ENCODE results near the gene GFRA4.

The GFRA4 gene, protein sequence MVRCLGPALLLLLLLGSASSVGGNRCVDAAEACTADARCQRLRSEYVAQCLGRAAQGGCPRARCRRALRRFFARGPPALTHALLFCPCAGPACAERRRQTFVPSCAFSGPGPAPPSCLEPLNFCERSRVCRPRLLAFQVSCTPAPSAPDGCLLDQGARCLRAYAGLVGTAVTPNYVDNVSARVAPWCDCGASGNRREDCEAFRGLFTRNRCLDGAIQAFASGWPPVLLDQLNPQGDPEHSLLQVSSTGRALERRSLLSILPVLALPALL

DNA sequence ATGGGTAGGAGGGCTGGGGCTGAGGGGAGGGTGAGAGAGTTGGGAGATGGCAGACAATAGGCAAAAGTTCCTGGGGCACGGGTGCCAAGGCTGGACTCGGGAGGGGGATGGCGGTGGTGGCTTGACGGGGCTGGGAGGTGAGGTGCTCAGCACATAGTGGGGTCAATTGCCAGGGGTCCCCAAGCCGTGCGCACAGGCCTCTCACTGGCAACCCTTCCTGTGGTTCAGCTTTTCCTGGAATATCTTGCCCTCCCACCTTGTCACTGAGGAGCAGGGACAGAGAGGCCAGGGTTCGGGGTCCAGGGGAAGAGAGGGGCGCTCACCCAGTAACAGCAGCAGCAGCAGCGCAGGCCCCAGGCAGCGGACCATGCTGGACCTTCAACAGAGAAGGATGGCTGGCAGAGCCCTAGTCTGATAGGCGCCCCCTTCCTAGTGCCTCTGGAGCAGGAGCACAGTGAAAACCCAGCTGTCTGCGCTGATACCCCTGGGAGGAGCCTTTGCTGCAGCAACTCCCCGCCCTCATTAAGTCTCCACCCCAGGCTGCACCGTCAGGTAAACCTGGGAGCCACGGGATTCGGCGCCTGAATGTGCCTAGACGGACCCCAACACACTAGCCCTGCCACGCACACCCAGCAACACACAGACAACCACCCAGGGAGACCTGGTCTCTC lies at the start of gene GFRA4:
Gene GFRA4, minus strand, starts transcription at position 369 of the 671 bp plus-strand sequence. Its CDS starts 0 bp downstream, at position 369.
- no peak for DNase-seq (ENCODE audit: low read depth in 2 of 2)

DNA sequence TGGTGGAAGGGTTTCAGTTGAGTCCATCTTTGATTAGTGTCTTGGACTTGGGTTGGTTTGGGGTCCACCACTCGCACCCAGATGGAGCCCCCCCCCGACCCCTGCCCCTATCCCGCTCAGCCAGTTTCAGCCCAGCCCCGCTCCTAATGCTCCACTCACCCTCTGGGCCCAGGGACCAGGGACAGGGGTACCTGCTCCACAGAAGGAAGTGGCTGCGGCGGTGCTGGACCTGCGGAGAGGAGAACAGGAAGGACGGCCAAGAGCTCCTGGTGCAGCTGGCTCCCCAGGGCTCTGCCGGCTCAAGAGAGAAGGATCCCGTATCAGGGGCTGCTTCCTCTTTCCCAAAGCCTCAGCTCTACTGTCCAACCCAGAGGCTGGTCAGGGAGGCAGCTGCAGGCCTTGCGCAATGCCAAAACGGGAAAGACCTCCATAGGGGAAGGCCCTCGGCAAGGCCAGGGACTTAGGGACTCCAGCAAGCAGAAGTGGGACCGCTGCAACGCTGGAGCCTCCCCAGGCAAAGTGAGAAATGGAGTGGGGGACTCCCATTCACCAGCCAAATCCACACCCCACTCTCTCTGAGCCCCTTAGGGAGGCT lies 49.2 kb upstream of the GFRA4 start, which contains the start of gene SIGLEC1:
Gene SIGLEC1, minus strand, starts transcription at position 322 of the 595 bp plus-strand sequence. CDS start 5,472 bp downstream, outside the sequence.
- DNase-seq (ENCODE audit: low read depth in 2 of 2) = no peak

DNA sequence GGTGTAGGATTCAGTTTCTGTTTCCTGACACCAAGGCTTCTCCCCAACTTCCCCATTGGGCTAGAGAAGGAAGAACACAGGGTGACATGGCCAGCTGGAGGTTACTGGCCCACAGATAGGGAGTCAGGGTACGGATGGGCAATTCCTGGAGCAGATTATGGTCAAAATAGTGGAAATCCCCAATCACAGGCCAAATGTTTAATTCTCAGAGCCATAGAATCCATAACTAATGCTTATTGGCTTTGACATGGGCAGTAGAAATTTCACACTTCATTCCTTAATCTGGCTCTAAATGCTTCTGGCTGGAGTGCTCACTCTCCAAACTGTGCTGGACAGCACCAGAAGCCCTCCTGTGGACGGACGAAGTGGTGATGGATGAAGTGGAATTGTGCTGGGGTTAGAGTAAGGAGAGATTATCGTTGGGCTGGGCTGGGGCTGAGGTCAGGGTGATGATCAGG lies 48.3 kb upstream of the GFRA4 start:
- DNase-seq (ENCODE audit: low read depth in 2 of 2) = no peak

DNA sequence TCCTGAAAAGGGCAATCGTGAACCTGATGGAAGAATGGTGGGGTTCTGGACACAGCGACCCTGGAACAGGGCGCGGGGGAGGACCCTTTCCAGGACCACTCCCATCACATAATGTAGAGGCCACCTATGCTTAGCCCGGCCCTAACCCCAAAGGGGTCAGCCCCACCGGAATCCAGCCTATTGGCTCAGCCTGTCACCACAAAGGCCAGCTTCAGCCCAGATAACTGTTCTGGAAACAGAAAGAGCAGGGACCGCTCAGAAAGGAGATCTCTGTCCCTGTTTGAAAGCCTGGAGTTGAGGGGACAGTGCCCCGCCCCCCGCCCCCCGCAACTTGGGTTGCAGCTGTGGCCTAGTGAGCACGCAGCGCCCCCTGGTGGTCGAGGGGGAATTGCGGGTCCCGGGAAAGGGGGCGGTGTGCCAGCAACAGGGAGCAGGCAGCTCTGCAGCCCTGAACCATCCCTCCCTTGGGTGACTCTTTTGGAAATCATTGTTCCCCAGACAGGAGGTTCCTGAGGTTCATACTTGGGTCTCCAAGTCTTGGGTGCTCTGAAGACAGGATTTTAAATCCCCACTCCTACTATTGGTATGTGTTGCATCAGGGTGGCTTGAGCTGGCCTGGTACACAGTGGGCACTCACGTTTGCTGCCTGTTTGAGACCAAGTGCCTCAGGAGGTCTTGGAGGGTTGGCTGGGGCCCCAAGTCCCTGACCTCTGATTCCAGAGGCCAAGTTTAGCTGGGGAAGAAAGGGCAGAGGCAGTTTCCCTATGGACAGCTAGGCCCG lies 47.7 kb upstream of the GFRA4 start:
- peak; percentile 21 to 50 for DNase-seq (ENCODE audit: low read depth in 2 of 2)

DNA sequence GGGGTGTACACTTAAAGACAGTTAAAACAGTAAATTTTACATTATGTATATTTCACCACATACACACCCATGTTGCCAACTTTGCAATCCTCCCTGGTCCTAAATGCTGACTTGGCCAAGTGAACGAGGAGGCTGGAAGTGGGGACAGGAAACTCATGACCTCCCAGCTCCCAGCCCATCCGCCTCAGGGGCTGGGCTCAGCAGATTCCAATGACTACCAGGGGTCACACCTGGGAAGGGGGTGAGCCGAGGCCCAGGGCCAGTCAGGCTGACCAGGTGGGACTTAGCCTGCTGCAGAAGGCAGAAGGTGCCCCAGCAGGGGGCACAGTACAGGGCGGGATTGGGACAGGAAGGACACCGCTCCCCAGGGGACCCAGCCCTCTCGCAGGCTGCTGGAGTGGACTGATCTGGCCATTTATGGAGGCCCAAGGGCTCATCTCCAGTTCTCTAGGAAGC lies 46.8 kb upstream of the GFRA4 start:
- DNase-seq (ENCODE audit: low read depth in 2 of 2) = no peak

DNA sequence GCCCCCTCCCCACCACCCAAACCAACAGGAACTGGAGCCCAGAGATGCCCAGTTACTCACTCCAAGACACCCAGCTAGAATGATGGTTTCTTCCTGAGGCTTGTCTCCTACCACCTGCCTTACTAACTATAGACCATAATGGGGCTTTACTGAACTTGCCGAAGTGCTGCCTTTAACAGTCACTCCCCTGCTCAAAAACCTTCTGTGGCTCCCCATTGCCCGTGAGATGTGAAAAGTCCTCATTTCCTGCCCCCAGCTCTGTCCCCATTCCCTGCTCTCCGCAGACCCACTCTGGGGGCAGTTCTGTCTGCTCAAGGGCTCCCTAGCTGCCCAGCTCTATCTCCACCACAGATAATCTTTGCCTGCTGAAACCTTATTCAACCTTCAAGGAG lies 44.3 kb upstream of the GFRA4 start:
- no peak for DNase-seq (ENCODE audit: low read depth in 2 of 2)

DNA sequence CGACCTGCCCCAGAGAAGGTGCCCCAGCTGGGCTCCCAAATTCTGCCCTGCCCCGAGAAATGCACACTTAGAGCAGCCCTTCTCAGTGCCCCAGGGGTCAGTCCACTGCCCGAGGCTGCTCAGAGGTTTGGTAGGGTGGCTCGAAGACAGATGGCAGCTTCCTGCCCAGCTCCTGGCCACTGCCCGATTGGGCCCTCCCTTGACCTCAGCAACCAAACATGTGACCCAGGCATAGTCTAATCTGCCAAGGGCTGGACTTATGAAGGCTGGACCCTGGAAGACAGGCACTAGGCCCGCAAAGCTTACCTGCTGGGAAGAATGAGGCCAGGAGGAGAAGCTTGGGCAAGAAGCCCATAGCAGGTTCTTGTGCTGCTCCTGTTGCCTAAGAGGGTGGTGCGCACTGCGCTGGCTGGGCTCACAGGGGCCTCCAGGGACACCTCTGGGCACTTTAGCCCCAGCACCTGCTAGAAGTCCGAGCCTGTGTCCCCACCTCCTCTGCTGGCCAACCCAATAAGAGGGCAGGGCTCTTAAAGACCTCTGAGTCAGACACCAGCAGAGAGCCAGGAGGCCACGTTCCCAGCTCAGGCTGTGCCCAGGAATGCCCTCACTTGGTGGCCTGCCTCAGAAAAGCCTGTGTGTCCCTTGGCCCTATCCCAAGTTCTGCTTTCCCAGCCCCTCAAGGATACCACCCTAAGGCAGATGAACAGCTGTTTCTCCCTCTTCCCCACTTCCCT lies 43.7 kb upstream of the GFRA4 start:
- DNase-seq (ENCODE audit: low read depth in 2 of 2) = no peak

DNA sequence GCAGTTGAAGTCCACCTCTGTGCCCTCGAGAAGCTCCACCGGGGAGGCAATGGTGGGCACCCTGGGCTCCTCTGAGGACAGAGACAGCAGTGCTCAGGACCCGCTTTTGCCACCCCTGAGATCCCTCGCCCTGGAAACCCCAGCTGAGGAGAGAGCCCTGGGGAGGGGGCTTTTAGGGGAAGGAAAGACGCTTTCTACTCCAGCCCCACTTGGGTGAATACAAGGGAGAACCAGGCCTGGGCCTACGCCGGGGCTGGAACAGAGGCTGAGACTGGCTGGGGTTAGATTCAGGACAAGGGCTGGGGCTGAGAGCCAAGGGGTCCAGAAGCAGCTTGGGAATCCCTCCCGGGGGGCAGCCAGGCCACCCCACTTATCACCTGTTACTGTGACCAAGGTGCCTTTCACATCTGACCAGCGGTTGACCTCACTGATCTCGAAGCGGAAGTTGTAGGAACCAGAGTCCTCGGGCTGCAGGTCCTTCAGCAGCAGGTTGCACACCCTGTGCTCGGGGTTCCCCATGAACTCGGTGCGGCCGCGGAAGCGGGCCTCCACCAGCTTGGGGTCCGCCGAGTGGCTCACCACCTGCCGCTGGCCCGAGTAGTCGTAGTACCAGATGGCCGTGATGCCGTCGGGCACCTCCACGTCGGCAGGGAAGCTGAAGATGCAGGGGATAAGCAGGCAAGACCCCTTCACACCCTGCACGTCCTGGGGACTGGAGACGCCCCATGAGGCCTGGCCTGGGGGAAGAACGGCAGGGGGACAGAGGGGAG lies 43.0 kb upstream of the GFRA4 start:
- DNase-seq (ENCODE audit: low read depth in 2 of 2) = no peak

DNA sequence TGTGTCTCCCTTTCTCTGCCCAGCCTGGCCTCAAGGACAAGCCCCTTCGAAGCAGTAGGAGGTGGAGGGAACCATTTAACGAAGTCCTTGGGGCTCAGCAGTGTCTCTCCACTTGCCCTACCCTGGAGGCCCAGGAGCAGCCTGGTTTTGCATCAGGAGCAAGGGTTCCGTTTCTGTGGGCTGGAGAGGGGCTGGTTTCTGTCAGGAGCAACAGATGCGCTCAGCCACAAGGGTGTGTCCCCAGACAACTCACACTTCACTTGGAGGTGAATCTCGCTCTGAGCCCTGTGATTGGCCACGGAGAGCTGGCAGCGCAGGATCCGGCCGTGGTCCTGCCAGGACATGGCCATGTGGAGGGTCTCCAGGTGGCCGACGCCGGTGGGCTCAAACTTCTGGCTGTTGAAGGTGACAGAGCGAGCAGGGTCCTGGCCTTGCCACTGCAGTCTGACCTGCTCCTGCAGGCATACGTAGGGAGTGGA lies 42.3 kb upstream of the GFRA4 start:
- DNase-seq (ENCODE audit: low read depth in 2 of 2) = no peak

DNA sequence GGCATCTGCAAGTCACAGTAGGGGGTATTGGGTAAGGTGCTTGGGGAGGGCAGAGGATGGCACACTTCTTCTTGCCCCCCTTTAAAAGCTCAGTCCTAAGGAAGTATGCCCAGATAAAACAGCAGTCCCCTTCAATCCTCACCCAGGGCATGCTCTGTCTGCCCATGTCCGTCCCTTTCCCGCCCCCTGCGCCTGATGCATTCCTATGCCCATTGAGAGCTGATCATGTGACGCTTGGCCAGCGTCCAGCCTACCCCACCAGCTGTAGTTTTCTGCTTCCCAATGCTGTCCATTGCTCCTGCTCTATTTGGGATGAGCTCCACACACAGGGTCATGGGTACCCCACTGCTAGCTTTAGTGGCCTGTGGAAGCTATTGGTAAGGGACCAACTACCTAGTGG lies 40.9 kb upstream of the GFRA4 start:
- DNase-seq (ENCODE audit: low read depth in 2 of 2) = no peak

DNA sequence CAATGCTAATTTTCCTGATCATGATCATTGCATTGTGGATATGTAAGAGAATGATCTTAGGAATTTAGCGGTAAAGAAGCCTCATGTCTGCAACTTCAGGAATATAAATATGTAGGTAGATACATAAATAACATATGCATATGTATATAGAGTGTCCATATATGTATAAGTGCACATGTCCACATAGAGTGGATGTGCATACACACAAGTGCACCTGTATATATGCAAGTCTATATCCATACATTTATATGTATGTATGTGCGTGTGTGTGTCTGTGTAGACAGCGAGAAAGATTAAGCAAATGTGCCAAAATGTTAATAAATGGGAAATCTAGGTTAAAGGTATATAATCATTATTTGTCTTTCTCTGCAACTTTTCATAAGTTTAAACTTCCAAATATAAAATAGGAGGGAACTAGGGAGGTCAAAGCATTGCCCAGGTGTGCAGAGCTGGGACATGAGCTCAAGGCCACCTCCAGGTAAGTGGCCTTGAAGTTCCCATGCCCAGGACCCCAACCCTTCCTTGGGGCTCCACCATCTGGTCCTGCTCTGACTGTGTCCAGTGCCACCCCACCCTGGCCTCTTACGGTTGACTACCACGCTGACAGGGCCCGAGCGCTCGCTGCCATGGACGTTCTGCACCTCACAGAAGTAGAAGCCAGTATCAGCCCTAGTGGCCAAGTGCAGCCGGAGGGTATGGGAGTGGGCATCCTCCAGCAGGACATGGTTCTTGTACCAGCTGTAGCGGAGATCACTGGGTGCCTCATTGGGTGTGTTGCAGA lies 39.6 kb upstream of the GFRA4 start:
- DNase-seq (ENCODE audit: low read depth in 2 of 2) = no peak

DNA sequence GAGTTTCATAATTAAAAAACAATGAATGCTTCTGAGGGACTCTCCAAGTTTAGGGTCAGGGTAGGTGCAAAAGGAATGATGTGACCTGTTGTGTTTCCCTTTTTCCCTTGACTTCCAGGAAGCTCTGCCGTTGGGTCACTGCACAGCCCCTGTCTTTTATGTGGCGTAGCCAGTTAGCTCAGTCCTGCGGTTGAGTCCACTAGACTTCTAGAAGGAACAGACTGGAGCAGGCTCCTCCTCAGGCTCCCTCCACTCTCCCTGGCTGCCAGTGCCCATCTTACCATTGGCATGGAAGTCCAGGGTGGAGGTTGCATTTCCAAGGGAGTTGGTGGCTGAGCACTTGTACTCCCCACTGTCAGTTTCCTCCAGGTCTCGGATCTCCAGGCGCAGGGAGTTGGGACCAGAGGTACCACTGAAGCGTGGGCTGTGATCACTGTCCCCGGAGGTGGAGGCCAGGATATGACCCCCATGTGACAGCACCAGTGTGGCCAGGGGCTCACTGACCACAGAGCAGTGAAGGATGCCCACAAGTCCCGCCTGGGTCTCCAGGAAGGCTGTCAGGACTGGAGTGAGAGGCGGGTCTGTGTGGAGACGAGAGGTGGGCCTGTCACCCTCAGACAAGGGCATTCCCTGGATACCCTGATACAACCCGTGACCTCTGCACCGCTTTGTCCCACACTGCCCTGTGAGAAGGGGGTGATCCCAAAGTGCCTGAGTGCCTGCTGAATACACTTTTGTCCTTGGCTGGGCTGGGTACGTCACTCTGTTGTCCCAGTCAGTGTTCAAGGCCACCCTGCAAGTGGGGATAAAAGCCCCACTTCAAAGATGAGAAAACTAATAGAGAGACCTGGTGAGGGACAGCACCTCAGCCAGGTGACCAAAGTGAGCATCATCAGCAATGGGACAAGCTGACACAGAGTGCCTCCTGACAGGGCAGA lies 38.1 kb upstream of the GFRA4 start:
- no peak for DNase-seq (ENCODE audit: low read depth in 2 of 2)

DNA sequence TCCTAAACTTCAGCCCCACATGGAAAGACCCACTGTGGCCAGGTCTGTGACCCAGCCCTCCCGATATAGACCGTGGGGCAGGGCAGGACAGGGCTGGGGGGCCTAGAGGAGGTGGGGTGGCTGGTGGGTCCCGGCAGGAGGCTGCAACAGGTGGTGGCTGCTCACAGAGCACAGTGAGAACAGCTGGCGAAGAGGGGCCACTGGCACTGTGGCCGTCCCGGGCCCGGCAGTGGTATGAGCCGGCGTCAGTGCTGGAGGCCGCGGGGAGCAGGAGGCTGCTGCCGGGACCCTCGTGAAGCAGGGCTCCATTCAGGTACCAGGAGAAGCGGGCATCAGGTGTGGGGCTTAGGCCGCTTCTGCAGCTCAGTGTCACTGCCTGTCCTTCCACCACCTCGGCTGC lies 35.8 kb upstream of the GFRA4 start:
- DNase-seq (ENCODE audit: low read depth in 2 of 2) = no peak

DNA sequence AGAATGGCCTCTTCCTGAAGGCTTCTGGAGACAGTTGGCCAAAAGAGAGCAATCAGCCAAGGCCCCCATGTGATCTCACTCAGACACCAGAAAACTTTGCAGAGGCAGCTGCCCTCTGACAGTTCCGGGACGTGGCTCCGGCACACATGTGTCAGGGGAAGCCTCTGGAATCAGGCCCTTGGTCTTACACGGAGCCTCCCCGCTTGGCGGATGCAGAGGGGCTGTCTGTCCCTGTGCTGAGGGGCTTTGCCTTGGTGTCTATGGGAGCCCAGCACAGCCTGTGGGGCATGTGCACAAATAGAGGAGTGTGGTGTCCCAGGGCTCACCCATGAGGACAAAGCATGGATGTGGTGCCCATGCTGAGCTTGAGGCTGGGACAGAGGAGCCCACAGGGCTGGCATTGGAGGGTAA lies 35.4 kb upstream of the GFRA4 start:
- DNase-seq (ENCODE audit: low read depth in 2 of 2) = no peak

DNA sequence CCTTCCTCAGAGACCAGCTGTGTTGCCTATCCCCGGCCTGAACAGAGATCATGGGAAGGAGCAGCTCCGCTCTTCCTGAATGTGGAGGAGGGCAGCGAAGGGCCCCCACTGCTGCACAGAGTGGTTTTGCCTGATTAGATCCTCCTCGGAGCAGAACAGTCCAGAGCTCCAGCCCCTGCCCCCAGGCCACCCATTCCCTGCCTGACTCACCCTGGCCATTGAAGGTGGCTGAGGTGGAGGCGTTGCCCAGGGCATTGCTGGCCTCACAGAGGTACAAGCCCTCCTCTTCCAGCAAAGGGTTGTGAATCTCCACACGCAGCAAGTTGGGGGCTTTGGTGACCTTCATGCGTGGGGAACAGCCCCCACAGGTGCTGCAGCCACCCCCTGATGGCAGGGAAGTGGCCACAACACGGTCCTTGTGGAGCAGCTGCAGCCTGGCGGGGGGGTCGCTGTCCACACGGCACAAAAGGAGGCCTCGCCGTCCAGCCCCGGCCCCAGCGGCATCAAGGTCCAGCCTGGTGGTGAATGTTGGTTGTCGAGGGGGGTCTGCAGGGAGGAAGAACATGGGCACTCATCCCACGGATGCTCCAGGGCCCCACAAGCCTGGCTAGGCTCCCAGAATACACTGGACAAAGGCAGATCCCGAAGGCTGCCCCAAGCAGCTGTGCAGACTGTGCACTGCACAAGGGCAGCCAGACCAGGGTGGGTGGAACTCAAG lies 34.5 kb upstream of the GFRA4 start:
- DNase-seq (ENCODE audit: low read depth in 2 of 2) = no peak

DNA sequence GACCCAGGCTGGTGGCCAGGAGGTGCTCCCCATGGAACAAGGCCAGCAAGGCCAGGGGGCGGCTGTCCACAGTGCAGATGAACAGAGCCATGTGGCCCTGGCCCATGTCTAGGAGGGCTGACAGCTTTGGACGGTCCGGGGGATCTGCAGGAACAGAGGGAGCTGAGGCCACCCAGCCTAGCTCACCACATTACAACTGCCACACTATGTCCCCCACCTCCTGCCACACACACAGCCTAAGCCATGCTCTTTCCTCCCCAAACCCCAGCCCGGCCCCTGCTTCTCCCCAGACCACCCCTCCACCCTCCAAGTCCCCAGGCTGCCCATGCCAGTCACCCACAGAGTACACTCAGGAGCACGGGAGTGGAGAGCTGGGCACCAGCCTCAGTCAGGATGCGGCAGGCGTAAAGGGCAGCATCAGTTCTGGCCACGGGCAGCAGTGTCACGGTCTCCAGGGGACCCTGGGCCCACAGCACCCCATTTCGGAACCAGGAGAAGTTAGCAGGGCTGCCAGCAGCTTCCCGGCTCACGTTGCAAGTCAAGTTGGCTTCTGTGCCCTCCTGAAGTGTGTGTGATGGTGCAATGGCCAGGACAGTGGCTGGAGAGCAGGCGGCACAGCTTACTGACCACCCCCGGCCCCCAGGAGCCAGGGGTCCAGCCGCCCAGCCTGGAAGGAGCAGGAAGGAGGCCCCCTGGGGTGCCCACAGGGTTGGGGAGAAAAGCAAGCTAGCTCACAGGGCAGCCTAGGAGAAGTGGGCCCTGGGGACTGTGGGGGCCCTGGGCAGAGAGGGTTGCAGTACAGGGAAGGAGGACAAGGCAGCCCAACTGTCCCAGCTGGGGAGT lies 33.8 kb upstream of the GFRA4 start:
- no peak for DNase-seq (ENCODE audit: low read depth in 2 of 2)

DNA sequence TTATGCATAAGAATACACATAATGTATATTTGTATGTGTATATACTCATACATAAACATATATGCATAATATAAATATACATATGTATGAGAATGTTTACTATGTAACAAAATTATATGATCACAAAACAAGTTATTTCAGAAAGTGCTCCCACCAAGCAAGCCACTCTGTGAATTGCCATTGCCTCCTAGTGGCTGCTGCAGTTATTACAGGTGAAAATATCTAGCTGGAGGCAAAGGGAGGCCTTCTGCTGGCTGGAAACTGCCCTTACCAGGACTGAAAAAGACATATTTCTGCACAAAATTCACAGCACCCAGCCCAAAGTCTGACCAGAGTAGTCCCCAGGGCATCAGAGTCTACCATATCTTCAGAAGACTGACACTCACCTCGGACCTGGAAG lies 33.0 kb upstream of the GFRA4 start:
- no peak for DNase-seq (ENCODE audit: low read depth in 2 of 2)
